GM18505 (cell line): ENCODE measurements around the gene C16orf89.

ENCODE experiments used
- ATAC-seq: cut with Tn5 transposase; IDR thresholded peaks from one replicate; pipeline ENCODE4 v1.9.1; 2021; ENCODE audit not compliant: unreplicated experiment
- POLR2A ChIP-seq: IDR thresholded peaks from 4 replicates; pipeline ENCODE4 v1.6.1; 2011; ENCODE audit warnings: borderline replicate concordance; ENCODE audit not compliant: insufficient read depth, insufficient read length; ENCODE audit errors: extremely low read depth

The C16orf89 gene

GRCh38 chr16:5070431-5071186 is 4.9 kb upstream of the C16orf89 start:
- no peak for ATAC-seq
- no peak for TF ChIP-seq POLR2A

GRCh38 chr16:5069854-5070253 is 4.1 kb upstream of the C16orf89 start:
- no peak for TF ChIP-seq POLR2A
- no peak for ATAC-seq

- no peak for TF ChIP-seq POLR2A
- ATAC-seq, result no peak
These were observed 3.3 kb upstream of the C16orf89 start for GRCh38 chr16:5069048-5069447.

- ATAC-seq, result no peak
These were observed 755 bp upstream of the C16orf89 start for GRCh38 chr16:5066511-5066910.

GRCh38 chr16:5065326-5065725 is 430 bp downstream of the C16orf89 start:
- no peak for ATAC-seq
- no peak for TF ChIP-seq POLR2A

More at GRCh38 chr16:5066511-5066910, 755 bp upstream of the C16orf89 start:
- no peak for TF ChIP-seq POLR2A

GRCh38 chr16:5064915-5065314 is 841 bp downstream of the C16orf89 start:
- ATAC-seq, result no peak
- TF ChIP-seq POLR2A, result no peak

GRCh38 chr16:5062790-5063765 is 2.7 kb downstream of the C16orf89 start:
- ATAC-seq, result no peak

GRCh38 chr16:5062051-5062450 is 3.7 kb downstream of the C16orf89 start:
- no peak for ATAC-seq
- no peak for TF ChIP-seq POLR2A

More at GRCh38 chr16:5062790-5063765, 2.7 kb downstream of the C16orf89 start:
- TF ChIP-seq POLR2A, result no peak

GRCh38 chr16:5060073-5060641 is 5.6 kb downstream of the C16orf89 start:
- no peak for ATAC-seq
- TF ChIP-seq POLR2A, result no peak

GRCh38 chr16:5059386-5060072 is 6.2 kb downstream of the C16orf89 start:
- no peak for ATAC-seq
- TF ChIP-seq POLR2A, result no peak

- ATAC-seq, result no peak
- no peak for TF ChIP-seq POLR2A
These were observed 7.3 kb downstream of the C16orf89 start for GRCh38 chr16:5058476-5058875.

GRCh38 chr16:5056352-5056751 is 9.4 kb downstream of the C16orf89 start:
- no peak for ATAC-seq
- TF ChIP-seq POLR2A, result no peak
